ENCODE data around the gene P2RX6. TPM values are rescaled to one million over a fixed set of nuclear protein-coding genes. Genes with fewer than 3 reads are reported as not detected.
"Not testable (repeated sequence)": the region's sequence is repeated elsewhere in the genome, so short reads cannot be mapped to it uniquely, and the experiment has no call there.

P2RX6 gene
- total RNA-seq (2014; rRNA removed; shearing (Covaris generic)): 0.45 and 0.87 TPM in 2 replicates
- polyA plus RNA-seq (2015; cell fraction: cytosol; rRNA removed): 0.29 and 0.37 TPM in 2 replicates
- 4.0 and 6.1 TPM in 2 replicates for polyA plus RNA-seq (2015; cell fraction: nucleus; rRNA removed)

DNA sequence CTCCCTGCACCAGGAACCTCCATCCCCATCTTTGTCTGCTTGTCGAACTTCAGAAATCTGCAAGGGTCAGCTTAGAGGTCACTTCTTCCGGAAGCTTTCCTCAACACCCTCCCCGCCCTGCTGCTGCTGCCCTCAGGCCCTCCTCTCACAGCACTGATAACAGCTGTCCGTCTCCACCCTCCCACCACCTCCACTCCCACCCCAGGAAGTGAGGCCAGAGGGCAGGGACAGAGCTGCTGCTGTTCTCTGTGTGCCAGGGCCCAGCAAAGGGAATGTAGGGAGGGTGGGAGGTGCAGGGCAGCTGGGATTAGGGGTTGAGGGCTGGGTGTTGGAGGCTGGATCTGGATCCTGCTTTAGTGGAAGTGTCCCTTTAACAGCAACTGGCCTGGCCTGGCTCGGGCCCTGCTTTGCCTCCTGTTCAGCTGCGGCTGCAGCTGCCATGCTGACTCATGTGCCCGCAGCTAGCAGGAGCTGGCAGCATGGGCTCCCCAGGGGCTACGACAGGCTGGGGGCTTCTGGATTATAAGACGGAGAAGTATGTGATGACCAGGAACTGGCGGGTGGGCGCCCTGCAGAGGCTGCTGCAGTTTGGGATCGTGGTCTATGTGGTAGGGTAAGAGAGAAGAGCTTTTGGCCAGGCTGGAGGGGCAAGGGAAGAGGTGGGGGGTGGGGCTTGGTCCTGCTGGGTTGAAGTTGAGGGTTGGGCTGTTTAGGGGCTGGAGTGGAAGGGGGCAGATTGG, at the start of gene P2RX6:
P2RX6 (plus strand) TSS at position 440 of the 740 bp plus-strand sequence; CDS start at position 450, 10 bp downstream.
- peak; percentile 63 for DNase-seq (ENCODE audit: low read depth)

DNA sequence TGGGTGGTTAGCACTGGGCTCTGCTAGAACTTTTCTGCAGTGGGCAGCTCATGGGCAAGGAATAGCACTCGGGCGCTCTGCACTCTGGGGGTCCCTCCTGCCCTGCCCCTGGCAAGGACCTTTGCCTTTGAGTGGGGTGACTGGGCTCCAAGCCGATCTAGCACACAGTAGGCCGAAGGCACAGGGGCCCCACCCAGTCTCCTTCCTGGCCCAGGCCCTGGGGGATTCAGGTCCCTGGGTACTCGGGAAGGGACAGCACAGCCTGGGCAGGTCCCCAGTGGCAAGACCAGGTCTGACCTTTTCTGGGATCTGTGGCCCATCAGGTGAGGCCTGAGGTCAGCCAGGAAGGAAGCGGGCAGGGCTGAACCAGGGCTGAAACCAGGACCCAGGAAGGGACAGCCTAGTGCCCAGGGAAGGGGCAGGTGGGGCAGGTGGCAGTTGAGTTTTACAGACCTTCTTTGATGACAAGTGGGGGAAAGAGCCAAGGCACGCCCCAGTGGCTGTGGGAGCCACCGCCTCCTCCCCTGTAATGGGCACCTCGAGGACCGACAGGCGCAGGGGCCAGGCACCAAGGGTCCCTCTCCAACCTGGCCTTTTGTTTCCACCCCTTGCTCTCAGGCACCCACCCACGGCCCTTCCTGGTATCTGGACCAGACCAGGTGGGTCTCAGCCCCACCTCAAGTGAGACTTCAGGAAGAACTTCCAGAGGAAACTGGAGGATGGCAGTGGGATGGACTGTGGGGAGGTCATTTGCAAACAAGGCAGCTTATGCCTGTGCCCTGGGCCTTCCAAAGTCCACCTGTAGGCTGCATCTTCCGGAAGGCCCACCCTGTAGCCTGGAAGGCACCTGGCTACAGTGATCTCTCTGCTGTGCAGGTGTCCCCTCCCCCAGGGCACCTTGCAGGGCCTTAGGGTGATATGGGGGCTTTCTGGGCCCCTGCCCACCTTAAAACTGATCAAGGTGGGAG, 48.8 kb upstream of the P2RX6 start:
- DNase-seq (ENCODE audit: low read depth): no peak

DNA sequence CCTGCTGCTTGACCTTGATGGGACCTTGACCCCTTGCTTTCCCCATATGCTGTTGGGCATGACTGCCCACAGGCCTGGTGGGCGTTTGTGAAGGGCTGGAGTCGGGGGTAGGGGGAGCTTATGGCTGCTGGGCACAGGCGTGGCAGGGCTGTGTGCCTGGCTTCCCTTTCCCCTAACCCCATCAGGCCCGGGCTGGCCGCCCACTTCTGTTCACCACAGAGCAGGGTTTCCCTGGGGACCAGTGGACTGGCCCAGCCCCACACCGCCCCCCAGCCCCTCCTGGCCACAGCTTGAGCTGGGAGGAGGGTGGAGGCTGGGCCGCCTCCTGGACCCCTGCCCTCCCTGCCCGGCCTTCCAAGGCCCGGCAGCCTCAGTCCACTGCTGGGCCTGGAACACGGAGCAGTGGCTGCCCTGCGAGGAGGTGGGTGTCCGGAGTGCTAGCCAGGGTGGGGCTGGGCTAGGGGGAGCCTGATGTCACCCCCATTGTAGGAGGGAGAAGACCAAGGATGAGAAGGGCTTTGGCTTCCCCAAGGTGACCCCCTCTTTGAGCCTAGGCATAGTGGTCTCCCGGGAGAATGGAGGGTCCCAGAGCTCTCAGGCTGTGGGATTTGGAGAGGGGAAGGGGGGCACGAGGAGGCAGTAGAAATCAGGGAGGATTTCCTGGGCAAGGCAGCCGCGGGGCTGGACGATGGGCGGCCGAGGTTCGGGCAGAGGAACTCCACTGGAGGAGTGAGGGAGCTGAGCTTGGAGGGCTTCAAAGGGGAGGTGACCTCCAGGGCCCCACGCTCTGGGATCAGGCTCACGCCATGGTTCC, 47.9 kb upstream of the P2RX6 start, which contains the start of gene AIFM3:
AIFM3 (plus strand) TSS at position 373 of the 814 bp plus-strand sequence. CDS start 690 bp downstream, outside the sequence.
- DNase-seq (ENCODE audit: low read depth): no peak

DNA sequence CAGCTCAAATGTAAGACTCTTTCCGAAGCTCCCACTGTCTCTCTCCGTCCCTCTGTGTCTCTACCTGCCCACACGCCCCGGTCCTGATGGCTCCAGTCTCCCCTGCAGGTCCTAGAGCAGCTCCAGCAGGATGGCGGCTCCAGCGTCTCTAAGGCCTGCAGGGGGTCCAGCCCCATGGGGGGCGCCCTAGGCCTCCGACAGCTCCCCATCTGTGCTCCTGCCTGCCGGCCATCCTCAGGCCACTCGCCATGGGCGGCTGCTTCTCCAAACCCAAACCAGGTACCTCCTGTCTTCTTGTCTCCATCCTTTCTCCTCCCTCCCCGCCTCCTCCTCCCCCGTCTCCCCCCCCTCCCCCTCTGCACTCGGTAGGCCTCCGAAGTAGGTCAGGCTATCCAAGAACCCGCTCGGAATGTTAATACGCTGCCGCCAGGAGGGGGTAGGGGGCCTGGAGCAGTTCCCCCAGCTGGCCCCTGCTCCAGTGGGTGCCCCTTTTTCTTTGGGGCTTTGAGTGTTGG, 47.2 kb upstream of the P2RX6 start:
- DNase-seq (ENCODE audit: low read depth): no peak

DNA sequence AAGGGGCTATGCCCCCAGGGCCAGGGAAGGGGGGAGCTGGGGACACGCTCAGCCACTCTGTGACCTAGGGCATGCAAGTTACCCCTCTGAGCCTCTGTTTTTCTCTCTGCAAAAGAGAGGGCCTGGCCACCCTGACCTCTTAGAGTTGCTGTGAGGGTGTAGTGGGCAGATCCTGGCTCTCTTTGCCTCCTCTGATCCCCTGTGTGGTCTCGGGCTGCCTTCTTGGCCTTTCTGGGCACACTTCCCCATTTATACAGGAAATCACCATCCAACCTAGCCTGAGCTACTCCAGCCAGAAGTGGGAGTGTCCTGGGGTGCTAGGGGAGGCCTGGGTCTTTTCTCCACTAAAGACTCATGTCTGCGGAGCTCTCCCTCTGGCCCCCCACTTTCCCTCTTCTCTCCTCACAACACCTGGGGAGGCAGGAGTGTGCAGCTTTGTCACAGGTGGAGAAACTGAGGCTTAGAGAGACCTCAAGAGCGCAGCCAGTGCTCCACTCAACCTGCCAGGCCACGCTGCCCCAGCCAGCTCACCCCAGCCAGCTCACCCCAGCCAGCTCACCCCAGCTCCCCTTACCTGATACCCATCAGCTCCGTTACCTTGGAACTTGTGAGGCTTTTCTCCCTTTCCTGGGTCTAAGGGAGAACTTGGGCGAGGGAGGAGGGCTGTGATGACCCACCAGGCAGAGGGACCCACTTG, 46.5 kb upstream of the P2RX6 start:
- DNase-seq (ENCODE audit: low read depth): no peak

DNA sequence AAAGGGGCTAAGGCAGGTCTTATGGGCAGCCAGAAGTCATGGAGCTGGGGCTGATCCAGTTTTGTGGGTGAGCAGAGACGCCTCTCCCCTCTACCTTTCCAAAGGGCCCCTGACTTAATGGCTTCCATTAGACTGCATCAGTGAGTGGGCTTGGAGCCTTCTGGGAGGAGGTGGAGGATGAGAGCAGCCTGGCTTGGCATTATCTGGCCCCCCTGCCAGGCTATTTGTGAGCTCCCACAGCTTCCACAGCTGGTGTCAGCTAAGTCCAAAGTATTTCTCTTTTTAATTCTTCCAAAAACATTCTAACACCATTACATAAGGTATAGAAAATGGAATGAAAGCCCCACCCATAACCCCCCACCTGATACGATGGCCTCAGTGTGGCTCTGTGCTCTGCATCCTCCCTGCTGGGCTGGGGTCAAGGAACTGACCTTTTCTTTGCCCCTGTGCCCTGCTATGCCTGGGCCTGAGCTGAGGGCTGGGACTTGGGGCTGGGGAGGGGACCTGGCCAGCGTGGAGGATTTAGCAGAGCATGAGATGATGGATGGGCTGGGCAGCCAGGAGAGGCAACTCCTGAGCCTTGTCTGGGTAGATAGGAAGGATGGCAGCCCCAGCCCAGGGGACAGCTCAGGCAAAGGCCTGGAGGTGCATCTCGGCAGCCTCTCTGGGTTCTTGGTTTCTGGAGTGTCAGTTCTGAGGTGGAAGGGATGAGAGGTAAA, 43.9 kb upstream of the P2RX6 start:
- no peak for DNase-seq (ENCODE audit: low read depth)

DNA sequence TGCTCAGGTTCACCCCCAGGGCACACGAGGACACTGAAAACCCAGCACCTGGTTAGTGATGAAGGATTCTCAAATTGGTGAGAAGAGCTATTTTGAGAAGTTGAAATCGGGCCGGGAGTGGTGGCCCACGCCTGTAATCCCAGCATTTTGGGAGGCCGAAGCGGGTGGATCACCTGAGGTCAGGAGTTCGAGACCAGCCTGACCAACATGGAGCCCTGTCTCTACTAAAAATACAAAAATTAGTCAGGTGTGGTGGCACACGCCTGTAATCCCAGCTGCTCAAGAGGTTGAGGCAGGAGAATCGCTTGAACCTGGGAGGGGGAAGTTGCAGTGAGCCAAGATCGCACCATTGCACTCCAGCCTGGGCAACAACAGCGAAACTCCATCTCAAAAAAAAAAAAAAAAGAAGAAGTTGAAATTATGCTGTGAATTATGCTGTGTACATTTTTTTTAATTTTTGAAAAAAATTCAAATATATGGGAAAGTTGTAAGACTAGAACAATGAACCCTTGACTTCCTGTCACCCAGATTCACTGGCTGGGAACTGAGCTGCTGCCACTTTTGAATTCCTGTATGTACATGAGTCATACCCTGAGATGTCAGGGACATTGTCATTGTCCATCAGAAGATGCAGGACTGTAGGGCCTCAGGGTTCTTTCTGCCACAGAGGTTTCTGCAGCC, 42.8 kb upstream of the P2RX6 start:
- DNase-seq (ENCODE audit: low read depth): not testable (repeated sequence)

DNA sequence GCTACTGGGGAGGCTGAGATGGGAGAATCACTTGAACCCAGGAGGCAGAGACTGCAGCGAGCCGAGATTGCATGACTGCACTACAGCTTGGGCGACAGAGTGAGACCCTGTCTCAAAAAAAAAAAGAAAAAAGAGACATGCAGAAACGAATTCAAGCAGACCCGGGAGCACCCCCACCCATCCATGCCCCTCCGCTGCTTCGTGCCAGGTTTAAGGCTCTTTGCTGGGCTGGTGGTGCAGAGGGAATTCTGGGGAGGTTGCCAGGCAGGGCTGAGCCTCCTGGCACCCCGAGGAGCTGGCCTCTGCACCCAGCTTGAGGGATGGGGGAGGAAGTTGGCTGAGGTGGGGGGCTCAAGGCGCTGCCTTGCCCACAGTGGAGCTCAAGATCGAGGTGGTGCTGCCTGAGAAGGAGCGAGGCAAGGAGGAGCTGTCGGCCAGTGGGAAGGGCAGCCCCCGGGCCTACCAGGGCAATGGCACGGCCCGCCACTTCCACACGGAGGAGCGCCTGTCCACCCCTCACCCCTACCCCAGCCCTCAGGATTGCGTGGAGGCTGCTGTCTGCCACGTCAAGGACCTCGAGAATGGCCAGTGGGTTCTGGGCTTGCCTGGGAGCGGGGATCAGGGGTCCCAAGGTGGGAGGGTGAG, 41.9 kb upstream of the P2RX6 start:
- DNase-seq (ENCODE audit: low read depth): no peak

DNA sequence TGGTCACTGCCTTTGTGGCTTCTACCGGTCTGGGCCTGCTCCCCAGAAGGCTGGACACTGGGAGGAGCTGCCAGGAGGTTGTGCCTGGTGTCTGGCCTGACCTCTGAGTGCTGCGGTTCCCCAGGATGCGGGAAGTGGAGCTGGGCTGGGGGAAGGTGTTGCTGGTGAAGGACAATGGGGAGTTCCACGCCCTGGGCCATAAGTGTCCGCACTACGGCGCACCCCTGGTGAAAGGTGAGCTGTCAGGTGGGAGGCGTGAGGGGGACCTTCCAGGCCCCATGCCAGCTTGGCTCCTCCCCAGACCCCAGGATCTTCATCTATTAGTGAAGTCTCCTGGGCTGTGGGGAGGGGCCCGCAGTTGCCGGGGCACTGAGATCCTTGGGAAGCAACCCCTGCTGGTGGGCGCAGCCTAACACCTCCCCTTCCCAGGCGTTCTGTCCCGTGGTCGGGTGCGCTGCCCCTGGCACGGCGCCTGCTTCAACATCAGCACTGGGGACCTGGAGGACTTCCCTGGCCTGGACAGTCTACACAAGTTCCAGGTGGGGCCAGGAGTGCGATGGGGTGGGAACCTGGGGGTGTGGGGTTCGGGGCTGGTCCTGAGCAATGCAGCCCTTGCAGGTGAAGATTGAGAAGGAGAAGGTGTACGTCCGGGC, 41.2 kb upstream of the P2RX6 start:
- no peak for DNase-seq (ENCODE audit: low read depth)

DNA sequence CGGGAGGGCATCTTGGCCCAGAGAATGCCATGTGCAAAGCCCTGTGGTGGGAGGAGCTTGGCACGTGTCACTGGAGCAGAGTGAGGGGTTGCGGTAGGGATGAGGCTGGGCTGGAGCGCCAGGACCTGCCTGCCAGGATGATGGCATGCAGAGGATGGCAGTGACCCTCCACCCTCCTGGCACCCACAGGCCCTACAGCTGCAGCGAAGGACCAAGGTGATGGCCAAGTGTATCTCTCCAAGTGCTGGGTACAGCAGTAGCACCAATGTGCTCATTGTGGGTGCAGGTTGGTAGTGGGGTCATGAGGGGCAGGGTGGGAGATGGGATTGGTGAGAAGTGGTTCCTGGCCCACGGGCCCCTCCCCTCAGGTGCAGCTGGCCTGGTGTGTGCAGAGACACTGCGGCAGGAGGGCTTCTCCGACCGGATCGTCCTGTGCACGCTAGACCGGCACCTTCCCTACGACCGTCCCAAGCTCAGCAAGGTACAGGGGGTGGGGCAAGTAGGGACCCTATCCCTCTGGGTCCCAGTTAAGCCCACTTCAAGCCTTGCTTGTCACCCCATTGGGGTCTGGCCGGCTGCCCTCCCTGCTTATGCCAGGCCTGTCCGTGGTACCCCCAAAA, 40.5 kb upstream of the P2RX6 start:
- no peak for DNase-seq (ENCODE audit: low read depth)

DNA sequence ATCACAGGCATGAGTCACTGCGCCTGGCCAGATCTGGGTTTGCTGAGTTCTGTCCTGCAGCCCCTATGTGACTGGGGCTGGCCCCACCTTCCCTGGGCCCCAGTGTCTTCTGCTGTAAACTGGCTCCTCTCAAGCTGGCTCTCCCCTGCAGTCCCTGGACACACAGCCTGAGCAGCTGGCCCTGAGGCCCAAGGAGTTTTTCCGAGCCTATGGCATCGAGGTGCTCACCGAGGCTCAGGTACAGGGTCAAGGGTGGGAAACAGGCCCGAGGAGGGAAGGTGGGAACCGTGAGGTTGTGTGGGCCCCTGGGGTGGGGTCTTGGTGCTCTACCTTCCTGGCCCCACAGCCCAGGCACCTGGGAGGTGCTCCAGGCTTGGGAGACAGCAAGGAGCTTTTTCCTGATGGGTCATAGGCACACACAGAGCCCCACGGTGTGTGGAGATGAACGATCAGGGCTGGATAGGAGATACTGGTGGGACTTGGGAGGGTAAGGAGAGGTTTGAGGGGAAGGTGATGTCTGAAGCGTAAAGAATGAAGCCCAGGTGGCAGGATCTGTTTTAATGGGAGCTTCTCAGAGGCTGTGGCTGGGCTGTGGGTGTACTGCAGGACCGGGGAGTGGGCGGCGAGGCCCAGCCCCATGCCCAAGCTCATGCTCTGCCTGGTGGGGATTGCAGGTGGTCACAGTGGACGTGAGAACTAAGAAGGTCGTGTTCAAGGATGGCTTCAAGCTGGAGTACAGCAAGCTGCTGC, 39.2 kb upstream of the P2RX6 start:
- no peak for DNase-seq (ENCODE audit: low read depth)

DNA sequence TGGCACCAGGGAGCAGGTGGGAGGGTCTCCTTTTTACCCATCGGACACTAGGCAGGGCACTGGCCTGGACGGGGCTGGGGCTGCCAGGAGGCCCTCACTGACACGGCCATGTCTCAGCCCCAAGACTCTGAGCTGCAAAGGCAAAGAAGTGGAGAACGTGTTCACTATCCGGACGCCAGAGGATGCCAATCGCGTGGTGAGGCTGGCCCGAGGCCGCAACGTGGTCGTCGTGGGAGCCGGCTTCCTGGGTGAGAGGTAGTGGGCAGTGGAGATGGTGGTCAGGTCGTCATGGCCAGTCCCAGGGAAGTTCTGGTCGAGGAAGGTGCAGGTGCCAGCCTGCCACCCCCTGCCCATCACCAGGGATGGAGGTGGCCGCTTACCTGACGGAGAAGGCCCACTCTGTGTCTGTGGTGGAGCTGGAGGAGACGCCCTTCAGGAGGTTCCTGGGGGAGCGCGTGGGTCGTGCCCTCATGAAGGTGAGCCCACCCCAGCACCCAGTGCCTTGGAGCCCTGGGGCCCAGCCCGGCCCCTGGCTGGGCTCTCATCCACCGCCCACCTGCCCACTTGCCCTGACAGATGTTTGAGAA, 38.6 kb upstream of the P2RX6 start:
- no peak for DNase-seq (ENCODE audit: low read depth)

DNA sequence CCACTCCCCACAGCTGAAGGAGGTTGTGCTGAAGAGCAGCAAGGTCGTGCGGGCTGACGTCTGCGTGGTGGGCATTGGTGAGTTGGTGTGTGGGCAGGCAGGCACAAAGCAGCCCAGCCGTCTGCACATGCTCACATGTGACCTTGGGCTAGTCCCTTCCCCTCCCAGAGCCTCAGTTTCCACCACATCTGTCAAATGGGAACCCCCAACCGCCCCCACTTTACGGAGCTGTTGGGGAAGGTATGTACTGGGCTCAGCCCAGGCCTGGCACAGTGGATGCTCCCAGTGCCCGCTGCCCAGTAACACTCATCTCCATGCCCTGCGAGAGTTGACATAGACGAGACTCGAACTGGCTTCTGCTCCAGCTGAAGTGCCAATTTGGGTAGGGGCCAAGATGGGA, 37.9 kb upstream of the P2RX6 start:
- no peak for DNase-seq (ENCODE audit: low read depth)

DNA sequence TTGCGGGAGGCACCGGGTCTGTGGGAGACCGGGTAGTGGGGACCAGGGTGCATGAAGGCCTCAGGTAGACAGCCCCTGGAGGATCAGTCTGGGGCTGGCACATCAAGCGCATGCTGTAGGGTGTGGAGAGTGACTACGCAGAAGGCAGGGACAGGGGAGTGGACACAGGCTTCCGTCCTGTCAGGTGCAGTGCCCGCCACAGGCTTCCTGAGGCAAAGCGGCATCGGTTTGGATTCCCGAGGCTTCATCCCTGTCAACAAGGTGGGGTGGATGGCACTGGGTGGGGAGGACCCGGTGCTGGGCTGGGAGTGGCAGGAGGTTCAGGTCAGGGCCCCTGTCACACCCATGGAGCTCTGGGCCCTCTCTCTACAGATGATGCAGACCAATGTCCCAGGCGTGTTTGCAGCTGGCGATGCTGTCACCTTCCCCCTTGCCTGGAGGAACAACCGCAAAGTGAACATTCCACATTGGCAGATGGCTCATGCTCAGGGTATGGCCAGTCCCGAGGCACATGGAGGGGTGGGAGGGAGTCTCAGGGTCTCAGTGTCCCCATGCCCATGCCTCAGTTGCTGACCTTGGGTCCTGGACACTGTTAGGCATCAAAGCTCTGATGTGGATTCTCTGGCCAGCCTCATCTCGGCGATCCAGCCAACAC, 37.3 kb upstream of the P2RX6 start:
- no peak for DNase-seq (ENCODE audit: low read depth)

DNA sequence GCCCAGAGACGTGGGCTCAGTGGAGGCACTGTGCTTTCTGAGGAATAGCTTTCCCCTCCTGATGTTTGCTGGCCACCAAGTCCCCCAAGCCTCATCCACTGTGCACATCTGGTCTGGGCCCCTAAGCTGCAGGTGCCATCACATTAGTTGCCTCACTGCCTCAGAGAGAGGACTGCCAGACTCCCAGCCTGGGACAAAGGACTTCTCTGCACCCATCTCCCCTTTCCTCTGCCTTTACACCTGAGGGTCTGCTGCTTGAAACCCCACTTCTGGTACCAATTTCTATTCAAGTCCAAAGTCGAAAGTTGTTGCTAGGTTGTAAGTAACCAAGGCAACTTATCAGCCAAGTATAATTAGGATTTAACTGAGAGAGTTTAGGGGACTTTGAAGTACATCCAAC, 36.5 kb upstream of the P2RX6 start:
- DNase-seq (ENCODE audit: low read depth): no peak
